HG03196 (cell line): ENCODE results near the gene OLIG2.

ENCODE experiments used
- ATAC-seq: cut with Tn5 transposase; IDR thresholded peaks from one replicate; pipeline ENCODE4 v1.9.1; 2021; ENCODE audit not compliant: unreplicated experiment

Gene OLIG2

GRCh38 chr21:33063907-33064622, 38.3 kb downstream of the OLIG2 start:
- no peak for ATAC-seq

DNA sequence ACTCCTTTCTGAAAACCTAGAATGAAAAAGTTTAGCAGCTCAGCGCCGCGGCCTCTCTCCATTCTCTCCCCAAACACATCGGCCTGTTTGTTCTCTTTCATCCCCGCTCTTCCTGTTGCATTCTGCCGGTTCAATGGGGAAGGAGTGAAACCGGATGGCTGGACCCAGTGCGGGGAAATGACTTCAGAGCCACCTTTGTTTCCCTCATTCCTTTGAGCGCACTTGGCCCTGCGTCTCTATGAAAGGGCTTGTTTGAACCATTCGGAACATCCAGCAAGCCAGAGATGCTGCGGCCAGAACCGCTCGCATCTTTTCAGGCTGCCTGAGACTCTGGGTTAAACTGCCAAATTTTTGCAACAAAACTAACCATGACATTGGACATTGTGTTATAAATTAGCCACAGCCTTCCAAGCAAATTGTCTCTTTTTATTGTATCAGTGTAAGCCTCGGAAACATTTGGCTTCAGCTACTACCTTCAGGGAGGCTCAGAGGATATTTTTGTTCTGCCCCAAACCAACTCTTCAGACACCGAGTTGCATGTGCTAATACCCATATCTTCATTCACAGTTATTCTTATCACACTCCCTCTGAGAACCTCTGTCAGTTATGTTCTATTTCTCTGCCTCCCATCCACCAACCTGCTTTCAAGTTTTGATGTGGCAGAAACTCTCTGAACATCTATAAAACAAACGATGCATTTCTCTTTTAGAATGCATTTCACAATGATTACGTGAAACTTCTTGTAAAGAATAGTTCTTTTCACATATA, 39.1 kb downstream of the OLIG2 start:
- ATAC-seq = no peak

DNA sequence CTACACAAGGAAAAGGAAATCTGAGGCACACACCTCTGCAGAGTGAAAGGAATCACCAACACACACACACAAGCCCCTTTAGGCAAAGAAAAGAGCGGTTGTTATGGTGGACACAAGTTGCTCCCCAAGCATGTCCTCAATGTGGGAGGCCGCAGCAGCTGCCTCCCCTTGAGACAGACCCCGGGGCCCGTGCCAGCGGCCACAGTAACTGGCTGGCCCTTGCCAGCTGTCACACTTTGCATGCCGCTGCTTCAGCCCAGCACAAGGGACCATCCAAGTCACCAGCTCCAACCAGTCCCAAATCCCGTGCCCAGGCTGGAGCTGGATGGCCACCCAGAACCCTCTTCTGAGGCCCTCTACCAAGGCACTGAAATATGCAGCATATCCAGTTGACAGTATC, 41.3 kb downstream of the OLIG2 start:
- ATAC-seq = no peak

DNA sequence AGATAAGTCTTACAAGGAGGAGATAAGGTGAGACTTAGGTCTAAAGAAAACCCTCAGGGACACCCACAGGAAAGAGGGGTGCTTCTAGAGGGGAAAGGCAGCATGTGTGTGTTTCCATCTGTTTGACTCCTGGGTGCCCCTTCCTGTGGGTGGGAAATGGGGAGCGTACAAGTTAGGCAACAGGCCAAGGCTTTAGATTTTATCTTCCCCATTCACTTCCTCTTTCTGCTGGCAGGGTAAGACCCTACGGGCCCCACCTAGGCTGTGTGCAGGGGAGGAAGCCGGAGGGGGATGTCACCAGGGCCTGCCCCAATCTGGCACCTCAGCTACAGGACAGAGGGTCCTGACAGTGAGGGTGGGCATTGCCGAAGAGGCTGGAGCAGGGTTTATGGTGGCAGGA, 41.7 kb downstream of the OLIG2 start:
- ATAC-seq = no peak

- ATAC-seq = no peak
These were observed 43.5 kb downstream of the OLIG2 start for GRCh38 chr21:33069243-33069642.

GRCh38 chr21:33069645-33069993, 43.9 kb downstream of the OLIG2 start:
- ATAC-seq = no peak

GRCh38 chr21:33069994-33070743, 44.4 kb downstream of the OLIG2 start, which contains the start of gene OLIG1:
TSS of gene OLIG1 (plus strand) at chr21:33070141. CDS start at chr21:33070247, 106 bp downstream.
- ATAC-seq = no peak

DNA sequence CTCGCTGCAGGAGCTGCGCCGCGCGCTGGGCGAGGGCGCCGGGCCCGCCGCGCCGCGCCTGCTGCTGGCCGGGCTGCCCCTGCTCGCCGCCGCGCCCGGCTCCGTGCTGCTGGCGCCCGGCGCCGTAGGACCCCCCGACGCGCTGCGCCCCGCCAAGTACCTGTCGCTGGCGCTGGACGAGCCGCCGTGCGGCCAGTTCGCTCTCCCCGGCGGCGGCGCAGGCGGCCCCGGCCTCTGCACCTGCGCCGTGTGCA, 44.9 kb downstream of the OLIG2 start:
- ATAC-seq = no peak

- ATAC-seq = no peak
These were observed 45.4 kb downstream of the OLIG2 start for GRCh38 chr21:33070998-33071769.

- ATAC-seq = no peak
These were observed 46.1 kb downstream of the OLIG2 start for GRCh38 chr21:33071770-33072306.

GRCh38 chr21:33073636-33074035, 47.9 kb downstream of the OLIG2 start:
- no peak for ATAC-seq

GRCh38 chr21:33075128-33075527, 49.4 kb downstream of the OLIG2 start:
- no peak for ATAC-seq

GRCh38 chr21:33075596-33076195, 50.0 kb downstream of the OLIG2 start:
- no peak for ATAC-seq

- no peak for ATAC-seq
These were observed 51.0 kb downstream of the OLIG2 start for GRCh38 chr21:33076600-33077329.
